IPS-20b (cell line): ENCODE measurements around the gene RPL5.

Experiments
- H3K27ac ChIP-seq: one replicate; pipeline ENCODE4 v1.5.1; 2013; ENCODE audit warnings: low read length
- H3K27me3 ChIP-seq: 2 replicates; pipeline ENCODE4 v1.6.1; 2013; ENCODE audit warnings: mild to moderate bottlenecking, low read length, inconsistent platforms; ENCODE audit not compliant: insufficient read depth
- H3K36me3 ChIP-seq: 2 replicates; pipeline ENCODE4 v1.6.1; 2013; ENCODE audit warnings: low read depth, mild to moderate bottlenecking, inconsistent platforms, low read length, moderate library complexity; ENCODE audit not compliant: insufficient read depth
- H3K4me1 ChIP-seq: 2 replicates; pipeline ENCODE4 v1.6.1; 2013; ENCODE audit warnings: mild to moderate bottlenecking, control low read depth, inconsistent platforms, low read length, moderate library complexity; ENCODE audit not compliant: insufficient read depth
- H3K4me3 ChIP-seq: 2 replicates; pipeline ENCODE4 v1.5.1; 2013; ENCODE audit warnings: mild to moderate bottlenecking, low read length, inconsistent platforms
- H3K9ac ChIP-seq: 2 replicates; pipeline ENCODE4 v1.6.1; 2013; ENCODE audit warnings: low read depth, mild to moderate bottlenecking, inconsistent platforms, low read length, moderate library complexity
- H3K9me3 ChIP-seq: 2 replicates; pipeline ENCODE4 v1.6.1; 2013; ENCODE audit warnings: mild to moderate bottlenecking, low read depth, low read length, inconsistent platforms; ENCODE audit not compliant: insufficient read depth

The RPL5 gene

GRCh38 chr1:92882819-92883218 is 51.0 kb downstream of the RPL5 start:
- Histone ChIP-seq H3K36me3 (no peaks in the 10 kb centered on the region), H3K9me3 (no peaks in the 10 kb centered on the region), H3K27me3 (no peaks in the 10 kb centered on the region), H3K4me3 (no peak overlapping the region), H3K4me1 (peaks cover 5% of the 10 kb centered on the region; the same call in 1 of the 2 replicates), H3K9ac (no peak overlapping the region), H3K27ac (no peak overlapping the region)

DNA sequence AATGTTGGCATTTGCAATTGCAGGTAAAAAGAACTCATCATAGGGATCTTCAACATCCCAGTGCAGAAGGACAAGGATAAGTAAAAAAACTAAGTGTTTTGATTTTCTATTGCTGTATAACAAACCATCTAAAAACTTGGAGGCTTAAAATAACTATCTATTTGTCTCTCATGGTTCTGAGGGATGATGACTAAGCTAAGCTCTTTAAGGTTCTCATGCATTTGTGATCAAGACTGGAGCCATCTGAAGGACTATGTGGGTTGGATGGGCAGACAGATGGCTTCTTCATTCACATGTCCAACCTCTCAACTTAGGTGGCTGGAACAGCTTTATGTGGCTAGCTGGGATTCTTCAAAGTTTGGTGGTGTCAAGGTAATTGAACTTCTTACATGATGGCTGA is 51.5 kb downstream of the RPL5 start:
- Histone ChIP-seq H3K27ac (no peak overlapping the region), H3K9ac (no peak overlapping the region), H3K27me3 (no peaks in the 10 kb centered on the region), H3K9me3 (no peaks in the 10 kb centered on the region), H3K4me3 (no peak overlapping the region), H3K36me3 (no peaks in the 10 kb centered on the region), H3K4me1 (peaks cover 5% of the 10 kb centered on the region; the same call in 1 of the 2 replicates)

DNA sequence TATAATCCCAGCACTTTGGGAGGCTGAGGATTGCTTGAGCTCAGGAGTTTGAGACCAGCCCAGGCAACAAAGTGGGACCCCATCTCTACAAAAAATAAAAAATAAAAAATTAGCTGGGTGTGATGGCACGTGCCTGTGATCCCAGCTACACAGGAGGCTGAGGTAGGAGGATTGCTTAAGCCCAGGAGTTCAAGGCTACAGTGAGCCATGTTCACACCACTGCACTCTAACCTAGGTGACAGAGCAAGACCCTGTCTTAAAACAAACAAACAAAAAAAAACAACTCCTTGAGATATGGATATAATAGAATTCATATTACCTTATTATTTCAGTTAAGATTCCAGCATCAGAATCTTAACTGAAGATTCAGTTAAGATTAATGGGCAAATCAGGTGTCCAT is 52.4 kb downstream of the RPL5 start:
- Histone ChIP-seq H3K27ac (no peak overlapping the region), H3K4me3 (no peak overlapping the region), H3K4me1 (peaks cover 4% of the 10 kb centered on the region; the same call in 1 of the 2 replicates)

DNA sequence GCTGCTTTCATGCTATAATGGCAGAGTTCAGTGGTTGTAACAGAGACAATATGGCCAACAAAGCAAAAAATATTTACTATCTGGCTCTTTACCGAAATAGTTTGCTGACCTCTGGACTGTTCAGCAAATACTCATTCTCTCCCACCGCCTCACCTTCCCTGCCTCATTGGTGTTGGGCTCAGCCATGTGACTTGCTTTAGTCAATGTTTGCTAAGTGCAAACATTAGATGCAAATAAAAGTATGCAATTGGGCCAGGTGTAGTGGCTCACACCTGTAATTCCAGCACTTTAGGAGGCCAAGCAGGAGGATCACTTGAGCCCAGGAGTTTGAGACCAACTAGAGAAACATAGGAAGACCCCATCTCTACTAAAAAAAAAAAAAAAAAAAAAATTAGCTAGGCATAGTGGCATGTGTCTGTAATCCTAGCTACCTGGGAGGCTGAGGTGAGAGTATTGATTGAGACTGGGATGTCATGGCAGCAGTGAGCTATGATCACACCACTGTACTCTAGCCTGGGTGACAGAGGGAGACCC is 55.1 kb downstream of the RPL5 start:
- no peaks in the 10 kb centered on the region for H3K4me1 ChIP-seq
- H3K4me3 ChIP-seq: no peak overlapping the region
- H3K36me3 ChIP-seq: no peaks in the 10 kb centered on the region
- no peak overlapping the region for H3K27ac ChIP-seq
- H3K9me3 ChIP-seq: peaks cover 3% of the 10 kb centered on the region; the same call in 1 of the 2 replicates
- H3K9ac ChIP-seq: no peak overlapping the region
- H3K27me3 ChIP-seq: no peaks in the 10 kb centered on the region

More for the DNA sequence above, 52.4 kb downstream of the RPL5 start:
- Histone ChIP-seq H3K27me3 (no peaks in the 10 kb centered on the region), H3K36me3 (no peaks in the 10 kb centered on the region), H3K9me3 (no peaks in the 10 kb centered on the region), H3K9ac (no peak overlapping the region)

DNA sequence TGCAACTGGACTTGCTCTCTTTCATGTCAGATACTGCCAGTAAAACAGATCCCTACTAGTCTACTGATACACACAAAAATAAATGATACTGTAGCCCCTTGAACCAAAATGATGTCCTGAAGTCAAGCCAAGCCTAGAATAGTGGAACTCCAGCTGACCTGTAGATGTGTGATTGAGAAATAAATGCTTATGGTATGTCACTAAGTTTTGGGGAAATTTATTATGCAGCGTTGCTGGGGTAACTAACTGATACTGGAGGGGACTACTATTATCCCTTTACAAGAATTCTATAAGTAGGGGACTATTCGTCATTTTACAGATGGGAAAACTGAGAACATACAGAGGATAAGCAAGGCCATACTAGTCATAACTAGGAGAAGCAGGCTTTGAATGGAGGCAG is 55.6 kb downstream of the RPL5 start:
- Histone ChIP-seq H3K27me3 (no peaks in the 10 kb centered on the region), H3K36me3 (no peaks in the 10 kb centered on the region), H3K4me3 (no peak overlapping the region), H3K9me3 (peaks cover 3% of the 10 kb centered on the region; the same call in 1 of the 2 replicates), H3K4me1 (no peaks in the 10 kb centered on the region), H3K9ac (no peak overlapping the region), H3K27ac (no peak overlapping the region)
